Measurements from ENCODE around the gene CLNK.

Gene CLNK

DNA sequence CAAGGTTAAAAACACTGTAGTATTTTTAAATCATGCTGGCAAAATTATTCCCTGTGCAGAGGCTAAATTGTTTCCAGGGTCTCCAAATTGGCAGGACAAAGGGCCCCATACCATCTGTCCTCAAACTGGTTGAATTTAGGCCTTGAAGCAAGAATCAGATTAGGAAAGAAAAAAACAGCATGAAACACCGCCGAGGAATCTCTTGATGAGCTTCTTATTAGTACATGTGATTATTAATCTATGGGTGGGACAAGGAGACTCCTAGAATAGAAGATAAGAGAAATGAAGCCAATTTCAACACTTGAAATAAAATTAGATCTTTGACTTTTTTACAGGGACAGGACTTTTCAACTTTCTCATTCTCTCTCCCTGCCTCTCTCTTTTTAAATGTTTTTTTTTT is 7.1 kb upstream of the CLNK start:
- no peak for TF ChIP-seq CTCF (conservative IDR thresholded peaks at IDR 0.05)

GRCh38 chr4:10690185-10690907 is 5.8 kb upstream of the CLNK start:
- H3K27ac ChIP-seq = no peak overlapping the region
- TF ChIP-seq CTCF (conservative IDR thresholded peaks at IDR 0.05) = no peak

More for the DNA sequence above, 7.1 kb upstream of the CLNK start:
- no peak overlapping the region for H3K27ac ChIP-seq

- TF ChIP-seq CTCF (conservative IDR thresholded peaks at IDR 0.05) = no peak
Observed at GRCh38 chr4:10688846-10689245, 4.3 kb upstream of the CLNK start.

DNA sequence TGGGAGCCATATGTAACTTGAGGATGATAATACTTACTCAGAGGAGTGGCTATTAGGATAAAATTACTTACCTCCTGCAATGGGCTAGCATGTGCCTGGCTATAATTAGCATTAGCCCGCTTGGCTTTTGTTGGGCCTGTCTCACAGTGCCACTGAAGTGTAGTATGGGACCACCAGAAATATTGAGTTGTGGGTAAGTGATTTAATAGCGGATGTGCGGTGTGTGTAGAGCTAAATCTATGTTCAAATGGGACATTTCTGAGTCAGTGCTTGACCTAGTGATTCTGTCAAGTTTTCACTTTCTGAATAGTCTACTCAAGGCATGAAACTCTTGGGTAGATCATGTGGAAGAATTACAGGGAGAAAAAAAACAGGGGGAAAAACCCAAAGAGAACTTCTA is 3.5 kb upstream of the CLNK start:
- no peak for TF ChIP-seq CTCF (conservative IDR thresholded peaks at IDR 0.05)
- no peak overlapping the region for H3K27ac ChIP-seq

More at GRCh38 chr4:10688846-10689245, 4.3 kb upstream of the CLNK start:
- no peak overlapping the region for H3K27ac ChIP-seq

GRCh38 chr4:10687526-10687925 is 3.0 kb upstream of the CLNK start:
- TF ChIP-seq CTCF (conservative IDR thresholded peaks at IDR 0.05) = no peak
- H3K27ac ChIP-seq = no peak overlapping the region

DNA sequence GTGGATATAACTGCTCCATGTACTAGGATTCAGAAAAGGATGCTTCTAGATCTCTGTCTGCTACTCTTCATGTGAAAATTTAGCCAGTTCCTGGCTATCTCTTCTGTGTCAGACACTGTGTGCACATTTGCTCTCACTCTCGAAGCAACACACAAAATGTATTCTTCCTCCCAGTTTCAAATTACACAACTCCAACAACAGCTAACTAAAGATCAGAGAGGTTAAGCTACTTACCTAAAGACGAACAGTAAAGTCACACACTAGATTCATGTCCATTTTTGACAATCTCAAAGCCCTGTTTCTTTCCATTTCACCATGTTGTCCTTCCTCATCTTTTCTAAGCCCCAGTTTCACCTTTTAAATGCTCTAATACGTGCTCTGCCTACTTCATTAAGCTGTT is 2.2 kb downstream of the CLNK start:
- no peak for TF ChIP-seq CTCF (conservative IDR thresholded peaks at IDR 0.05)

DNA sequence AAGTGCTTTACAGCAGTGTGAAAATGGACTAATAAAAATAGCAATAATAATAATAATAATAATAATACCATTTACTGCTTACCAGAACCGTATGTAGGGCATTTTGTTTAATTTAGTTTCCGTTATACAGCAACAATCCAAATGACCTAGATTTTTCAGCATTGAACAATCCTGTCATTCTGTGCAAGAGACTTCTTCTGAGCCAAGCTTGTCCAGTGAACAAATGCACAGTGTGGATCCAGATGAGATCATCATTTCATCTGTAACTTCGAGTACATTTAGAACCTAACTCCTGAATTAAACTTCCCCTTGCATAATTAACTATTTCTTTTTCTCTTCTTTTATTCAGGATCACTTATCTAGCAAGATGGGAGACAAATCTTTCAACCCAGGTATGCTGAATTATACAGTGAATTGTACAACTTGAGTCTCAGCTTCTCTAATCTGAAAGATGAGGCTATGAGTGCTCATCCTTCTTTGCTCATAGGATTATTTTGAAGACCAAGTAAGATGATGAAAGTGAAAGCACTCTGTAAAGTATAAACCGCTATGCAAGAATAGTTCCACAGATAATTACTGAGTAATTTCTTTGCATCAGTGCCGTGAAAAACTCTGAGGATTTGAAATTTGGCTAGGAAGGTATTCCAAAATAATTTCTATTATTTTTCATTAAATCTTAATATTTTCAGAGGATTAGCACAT is 6.6 kb downstream of the CLNK start:
- TF ChIP-seq CTCF (conservative IDR thresholded peaks at IDR 0.05) = no peak
- no peak overlapping the region for H3K27ac ChIP-seq

More for the DNA sequence above, 2.2 kb downstream of the CLNK start:
- H3K27ac ChIP-seq = no peak overlapping the region

Data from VCaP (cell line).